Putamen (tissue), 1 donor: ENCODE data around the gene POLR3A.

Experiments
- DNase-seq: peaks from one replicate; pipeline ENCODE4 v3.0.0-alpha.2; 2016; ENCODE audit warnings: low spot score

The POLR3A gene

DNA sequence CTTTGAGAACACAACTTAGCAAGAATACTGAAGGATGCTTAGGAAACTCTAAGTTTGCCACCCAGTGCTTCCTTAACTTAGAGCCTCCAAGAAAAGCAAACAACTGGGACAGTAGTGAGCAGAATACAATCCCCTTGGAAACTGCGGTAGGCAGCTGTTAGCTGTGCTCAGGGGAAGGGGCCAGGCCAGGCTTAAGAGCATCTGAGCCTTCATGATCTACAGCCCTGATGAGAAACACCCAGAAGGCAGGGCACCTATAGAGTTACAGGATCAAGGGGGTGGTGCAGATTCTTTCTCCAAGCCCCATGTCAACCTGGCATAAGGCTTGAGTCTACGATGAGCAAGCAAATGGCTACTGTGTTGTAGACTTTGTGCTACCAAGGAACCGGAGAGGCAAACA, 51.4 kb downstream of the POLR3A start:
- no peak for DNase-seq

DNA sequence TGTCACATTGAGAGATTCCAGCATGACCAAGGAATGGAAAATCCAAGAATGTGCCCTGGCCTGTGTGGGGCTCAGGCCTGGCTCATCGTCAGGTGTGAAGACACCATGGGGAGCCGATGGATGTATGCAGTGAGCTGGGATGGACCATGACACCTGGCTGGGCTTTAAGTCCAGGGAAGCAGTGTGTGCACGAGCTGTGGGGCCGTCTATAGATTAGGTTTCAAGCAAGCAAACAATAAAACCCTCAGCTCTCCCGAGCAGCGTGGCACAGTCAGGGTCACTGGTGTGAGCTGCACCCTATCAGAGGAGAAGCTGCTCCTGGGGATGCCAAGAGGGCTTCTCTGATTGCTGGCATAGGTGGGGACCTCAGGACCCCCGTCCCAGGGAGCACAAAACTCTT, 52.3 kb downstream of the POLR3A start:
- DNase-seq: no peak

DNA sequence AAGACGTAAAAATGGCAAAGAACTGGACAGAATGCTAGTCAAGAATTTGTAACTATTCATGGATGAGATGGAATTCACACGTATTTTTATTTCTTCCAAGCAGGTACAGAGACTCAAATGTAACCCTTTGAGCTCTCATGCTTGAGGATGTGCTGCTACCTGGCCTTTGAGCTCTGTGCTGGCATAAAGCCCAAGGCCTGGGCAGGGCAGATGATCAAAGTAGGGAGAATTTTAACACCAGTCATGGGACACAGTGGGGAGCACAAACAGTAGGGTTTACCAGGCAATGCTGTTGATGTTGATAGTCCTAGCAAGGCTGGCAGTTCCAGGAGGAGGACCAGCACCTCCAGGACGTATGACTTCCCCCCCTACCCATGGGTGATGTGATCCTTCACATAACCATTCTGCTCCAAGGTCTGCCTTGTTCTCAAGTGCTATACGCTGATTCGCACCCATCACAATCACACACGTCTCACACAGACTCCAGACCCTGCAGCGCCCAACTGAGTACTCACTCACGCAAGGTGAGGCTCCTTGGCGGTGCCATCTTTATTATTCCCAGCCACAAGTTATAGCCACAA, 54.1 kb downstream of the POLR3A start:
- DNase-seq: no peak

DNA sequence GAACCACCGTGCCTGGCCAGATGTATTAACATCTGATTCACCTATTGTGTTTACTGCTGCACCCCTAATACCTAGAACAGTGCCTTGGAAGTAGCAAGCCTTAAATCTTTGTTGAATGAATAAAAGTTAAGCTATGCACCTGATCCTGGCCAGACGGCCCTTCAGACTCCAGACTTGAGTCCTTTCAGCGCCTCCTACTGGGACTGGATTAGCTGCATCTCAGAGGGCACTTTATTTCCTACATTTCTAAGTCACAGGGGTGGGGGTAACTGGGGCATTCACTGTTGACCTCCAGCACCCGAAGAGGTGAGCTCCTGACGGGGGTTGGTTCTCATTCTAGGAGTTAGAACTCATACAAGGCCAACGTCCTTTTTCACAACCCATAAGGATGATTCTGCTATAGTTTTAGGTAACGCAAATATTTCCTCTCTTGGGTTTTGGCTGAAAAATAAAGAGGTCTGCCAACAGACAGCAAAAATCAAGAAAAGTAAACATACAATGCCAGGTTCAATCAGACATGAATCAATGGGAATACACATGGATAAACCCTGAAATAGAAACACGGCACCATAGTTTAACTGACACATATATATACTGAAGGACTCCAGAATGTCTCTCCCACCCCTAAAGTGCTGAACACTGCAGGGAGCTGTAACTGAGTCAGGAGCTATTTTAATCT, 54.8 kb downstream of the POLR3A start:
- no peak for DNase-seq

DNA sequence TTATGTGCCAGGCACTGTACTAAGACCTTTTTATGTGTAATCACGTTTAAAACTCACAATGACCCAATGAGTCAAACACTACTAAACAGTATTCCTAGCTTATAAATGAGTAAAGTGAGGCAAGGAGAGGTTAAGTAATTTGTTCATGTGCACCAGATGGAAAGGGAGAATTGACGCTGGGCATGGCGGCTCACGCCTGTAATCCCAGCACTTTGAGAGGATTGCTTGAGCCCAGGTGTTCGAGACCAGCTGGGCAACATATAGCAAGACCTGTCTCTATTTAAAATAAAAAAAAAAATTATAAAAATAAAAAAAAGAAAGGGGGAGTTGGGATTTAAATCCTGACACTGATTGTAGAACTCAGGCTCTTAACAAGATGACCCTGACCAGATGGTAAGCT, 56.0 kb downstream of the POLR3A start:
- DNase-seq: no peak

DNA sequence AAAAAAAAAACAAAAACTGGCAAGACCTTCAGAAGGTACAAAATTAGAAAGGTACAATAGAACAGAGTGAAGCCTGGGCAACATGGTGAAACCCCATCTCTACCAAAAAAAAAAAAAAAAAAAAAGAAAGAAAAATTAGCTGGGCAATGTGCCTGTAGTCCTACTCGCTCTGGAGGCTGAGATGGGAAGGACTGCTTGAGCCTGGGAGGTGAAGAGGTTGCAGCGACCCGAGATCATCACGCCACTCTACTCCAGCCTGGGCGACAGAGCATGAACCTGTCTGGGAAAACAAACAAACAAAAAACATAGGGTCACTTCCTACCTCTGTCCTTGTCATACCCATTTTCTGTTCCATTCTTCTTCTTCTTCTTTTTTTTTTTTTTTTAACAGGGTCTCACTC, 57.2 kb downstream of the POLR3A start:
- DNase-seq: no peak

DNA sequence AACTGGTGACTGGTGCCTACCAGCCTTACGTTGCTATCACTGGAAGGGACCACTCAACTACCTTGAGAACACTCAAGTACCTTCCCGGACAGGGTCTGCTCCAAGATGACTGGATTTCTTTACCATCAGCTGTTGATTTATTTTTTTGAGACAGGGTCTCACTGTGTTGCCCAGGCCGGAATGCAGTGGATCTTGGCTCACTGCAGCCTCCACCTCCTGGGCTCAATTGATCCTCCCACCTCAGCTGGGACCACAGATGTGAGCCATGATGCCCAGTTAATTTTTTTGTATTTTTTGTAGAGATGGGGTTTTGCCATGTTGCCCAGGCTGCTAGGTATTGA, 57.5 kb downstream of the POLR3A start:
- no peak for DNase-seq

DNA sequence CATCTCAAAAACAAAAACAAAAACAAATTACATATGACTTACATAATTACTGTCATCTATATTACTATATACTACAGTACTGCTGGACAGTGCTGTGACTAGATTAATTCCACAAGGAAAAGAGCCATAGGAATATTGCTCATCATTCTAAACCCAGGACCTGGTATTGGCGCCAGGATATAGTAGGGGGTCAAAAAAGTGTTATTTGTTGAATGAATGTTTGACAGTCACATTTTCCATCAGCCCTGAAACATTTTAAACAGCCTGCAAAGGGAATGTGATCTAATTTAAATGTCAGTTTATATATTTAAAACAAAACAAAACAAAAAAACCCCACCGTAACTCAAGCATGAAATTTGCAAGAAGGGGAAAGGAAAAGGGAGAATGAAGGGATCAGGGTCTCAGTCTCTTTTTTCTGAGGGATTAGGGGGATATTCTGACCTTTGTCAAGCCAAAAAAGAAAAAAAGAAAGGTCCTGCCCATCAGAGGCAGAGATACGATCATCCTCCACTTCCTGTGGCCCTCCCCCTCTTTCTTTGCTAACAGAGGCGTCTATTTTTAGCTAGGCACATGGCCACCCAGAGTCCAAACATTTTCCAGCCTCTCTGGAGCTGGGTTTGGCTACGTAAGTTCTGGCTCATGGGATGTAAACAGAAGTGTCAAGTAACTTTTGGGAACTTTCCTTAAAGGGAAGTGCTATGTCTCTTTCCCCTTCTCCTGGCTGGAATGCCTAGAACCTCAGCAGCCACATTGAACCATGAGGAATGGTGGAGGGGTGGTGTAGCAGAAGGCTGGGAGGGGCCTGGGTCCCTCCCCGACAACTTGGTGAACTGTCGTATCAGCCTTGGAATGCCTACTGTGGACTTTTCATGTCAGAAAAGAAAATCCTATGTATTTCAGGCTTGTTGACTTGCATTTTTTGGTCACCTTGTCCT, 58.2 kb downstream of the POLR3A start:
- DNase-seq: no peak

DNA sequence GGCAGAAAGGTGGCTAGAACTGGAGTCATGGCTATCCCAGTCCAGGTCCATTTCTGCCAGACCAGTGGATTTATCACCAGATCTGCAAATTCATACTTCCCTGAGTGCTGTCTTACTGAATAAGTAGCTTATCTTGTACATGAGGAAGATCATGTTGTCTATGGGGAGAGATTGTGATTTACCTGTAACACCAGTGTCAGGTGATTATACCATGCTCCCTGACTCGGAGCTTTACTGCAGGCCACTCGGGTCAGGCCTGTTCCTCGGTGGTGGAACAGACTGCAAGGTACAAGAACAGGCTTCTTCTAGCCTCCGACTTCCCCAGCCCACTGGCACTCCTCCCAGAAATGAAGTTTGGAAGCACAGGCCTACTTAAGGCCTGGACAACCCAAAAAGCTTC, 60.2 kb downstream of the POLR3A start:
- no peak for DNase-seq

DNA sequence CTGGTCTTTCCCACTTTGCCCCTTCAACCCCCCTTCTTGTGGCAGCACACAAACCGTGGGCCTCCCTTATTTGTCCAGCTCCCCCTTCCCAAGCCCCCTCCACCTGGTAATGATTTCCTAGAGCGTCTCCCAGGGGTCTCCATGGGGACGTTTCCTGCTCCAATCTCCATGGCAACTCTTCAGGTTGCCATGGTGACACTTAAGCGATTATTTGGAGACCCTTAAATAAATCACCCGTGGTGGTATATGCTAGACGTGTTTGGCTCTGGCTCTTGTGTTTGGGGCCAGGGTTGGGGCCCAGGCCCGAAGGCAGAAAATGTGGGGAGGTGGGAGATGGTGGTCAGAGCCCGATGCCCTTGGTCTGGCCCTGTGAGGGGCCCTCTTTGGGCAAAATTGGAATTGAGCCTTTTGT, 61.7 kb downstream of the POLR3A start:
- DNase-seq: no peak

DNA sequence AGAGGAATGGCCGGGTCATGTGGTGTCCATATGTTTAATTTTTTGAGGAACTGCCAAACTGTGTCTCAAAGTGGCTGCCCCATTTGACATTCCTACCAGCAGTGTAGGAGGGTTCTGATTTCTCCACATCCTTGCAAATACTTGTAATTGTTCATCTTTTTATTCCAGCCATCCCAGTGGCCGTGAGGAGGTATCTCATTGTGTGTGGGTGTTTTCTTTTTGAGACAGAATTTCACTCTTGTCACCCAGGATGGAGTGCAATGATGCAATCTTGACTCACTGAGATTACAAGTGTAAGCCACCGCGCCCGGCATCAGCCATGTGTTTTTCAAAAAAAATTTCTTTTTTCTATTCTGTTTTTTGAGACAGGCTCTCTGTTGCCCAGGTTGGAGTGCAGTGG, 64.0 kb downstream of the POLR3A start:
- DNase-seq: no peak

DNA sequence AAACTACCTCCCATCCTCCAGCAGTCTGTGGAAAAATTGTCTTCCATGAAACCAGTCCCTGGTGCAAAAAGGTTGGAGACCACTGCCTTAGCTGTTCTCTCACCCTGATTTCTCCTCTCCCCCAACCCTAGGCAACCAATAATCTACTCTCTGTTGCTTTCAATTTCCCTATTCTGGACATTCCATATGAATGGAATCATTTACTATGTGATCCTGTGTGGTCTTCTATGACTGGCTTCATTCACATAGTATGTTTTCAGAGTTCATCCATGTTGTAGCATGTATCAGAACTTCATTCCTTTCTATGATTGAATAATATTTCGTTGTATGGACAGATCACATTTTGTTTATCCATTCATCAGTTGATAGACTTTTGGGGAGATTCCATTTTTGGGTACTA, 64.5 kb downstream of the POLR3A start:
- no peak for DNase-seq

DNA sequence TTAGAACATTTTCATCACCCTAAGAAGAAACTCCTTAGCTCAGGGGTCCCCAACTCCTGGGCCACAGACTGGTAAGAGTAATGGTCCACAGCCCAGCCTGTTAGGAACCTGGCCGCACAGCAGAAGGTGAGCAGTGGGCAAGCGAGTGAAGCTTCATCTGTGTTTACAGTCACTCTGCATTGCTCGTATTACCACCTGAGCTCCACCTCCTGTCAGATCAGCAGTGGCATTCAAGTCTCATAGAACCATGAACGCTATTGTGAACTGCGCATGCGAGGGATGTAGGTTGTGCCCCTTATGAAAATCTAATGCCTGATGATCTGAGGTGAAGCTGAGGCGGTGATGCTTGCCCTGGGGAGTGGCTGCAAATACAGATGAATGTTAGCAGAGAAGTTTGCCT, 65.4 kb downstream of the POLR3A start:
- DNase-seq: no peak

DNA sequence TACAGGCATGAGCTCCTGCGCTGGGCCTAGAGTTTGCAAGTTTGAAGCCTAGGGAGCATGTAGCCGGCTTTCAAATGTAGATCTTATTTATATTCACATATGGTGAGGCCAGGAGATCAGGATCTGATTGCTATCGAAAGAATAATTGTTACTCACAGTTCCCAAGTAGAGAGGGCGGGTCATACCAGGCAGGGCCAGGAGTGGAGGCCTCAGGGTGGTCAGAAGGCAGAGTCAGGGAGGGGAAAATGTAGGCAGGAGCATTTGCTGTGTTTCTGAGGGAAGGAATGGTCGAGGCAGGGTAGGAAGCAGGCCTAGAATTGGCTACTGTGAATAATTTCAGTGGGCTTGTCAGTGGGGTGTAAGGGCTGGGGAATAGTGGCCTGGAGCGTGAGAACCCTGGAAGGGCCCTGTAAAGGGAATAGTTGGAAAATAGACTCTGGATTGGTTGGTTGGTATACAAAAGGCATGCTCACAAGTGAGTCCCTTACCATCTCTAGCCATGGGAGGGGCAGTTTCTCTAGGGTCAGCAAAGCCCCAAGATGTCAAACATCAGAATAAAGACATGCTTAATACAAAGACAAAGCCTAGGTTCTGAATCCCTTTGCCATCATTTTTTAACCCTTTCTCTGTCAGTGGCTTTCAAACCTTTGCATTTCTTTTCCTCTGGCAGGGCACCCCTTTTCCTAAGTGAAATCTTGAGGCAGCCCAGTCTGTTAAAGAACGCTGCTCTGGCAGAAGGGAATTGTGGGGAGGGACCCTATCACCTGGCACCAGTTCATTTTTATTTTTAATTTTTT, 66.8 kb downstream of the POLR3A start:
- no peak for DNase-seq

DNA sequence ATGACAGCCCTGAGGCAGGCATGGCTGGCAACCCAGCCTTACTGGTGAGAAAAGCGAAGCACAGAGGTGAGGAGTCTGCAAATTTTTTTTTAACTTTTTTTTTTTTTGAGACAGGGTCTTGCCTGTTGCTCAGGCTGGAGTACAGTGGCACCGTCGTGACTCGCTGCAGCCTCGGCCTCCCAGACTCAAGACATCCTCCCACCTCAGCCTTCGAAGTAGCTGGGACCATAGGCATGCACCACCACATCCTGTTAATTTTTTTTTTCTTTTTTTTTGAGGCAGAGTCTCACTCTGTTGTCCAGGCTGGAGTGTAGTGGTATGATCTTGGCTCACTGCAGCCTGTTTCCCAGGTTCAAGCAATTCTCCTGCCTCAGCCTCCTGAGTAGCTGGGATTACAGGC, 67.6 kb downstream of the POLR3A start:
- DNase-seq: no peak

DNA sequence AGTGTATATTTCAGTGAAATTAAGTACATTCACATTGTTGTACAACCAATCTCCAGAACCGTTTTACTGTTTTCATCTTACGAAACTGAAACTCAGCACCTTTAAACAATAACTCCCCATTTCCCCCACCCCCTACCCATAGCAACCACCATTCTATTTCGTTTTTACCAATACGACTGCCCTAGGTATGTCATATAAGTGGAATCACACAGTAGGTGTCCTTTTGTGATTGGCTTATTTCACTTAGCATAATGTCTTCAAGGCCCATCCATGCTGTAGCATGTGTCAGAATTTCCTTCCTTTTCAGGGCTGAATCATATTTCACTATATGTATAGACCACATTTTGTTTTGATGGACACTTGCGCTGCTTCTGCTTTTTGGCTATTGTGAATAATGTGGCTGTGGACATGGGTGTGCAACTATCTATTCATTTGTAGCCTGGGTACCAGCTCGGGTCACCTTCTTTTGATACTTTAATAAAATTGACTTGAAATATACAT, 68.4 kb downstream of the POLR3A start:
- DNase-seq: no peak

DNA sequence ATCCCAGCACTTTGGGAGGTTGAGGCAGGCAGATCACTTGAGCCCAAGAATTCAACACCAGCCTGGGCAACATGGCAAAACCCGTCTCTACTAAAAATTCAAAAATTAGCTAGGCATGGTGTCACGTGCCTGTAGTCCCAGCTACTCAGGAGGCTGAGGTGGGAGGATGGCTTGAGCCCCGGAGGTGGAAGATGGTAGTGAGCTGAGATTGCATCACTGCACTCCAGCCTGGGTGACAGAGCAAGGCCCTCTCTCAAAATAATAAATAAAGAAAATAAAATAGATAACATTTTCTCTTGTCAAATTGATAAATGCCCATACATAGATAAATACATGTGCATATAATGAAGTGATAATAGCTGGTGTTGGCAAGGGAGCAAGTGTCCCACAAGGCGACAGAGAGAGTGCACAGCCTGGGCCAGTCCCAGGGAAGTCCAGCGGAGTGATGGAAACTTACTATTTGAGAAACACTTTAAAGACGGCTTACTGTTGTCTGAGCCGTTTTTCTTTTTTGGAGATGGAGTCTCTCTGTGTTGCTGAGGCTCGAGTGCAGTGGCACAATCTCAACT, 69.3 kb downstream of the POLR3A start:
- no peak for DNase-seq

DNA sequence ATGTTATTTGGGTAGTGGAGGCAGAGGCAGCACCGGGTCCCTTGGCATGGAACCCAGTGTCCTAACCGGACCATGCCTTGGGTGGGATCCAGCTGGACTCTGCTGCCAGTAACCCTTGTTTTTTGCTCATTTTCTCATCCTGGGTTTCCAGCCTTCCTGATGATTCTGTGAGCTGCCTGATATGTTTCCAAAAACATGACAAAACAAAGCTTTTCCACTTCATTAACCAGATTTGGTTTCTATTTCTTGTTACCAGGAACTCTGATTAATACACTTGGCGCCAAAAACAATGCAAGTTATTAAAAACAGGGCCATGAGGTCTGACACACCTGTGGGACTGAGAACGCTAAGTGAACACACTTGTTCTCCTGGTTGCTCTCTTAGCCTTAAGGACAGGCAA, 69.9 kb downstream of the POLR3A start:
- DNase-seq: no peak

DNA sequence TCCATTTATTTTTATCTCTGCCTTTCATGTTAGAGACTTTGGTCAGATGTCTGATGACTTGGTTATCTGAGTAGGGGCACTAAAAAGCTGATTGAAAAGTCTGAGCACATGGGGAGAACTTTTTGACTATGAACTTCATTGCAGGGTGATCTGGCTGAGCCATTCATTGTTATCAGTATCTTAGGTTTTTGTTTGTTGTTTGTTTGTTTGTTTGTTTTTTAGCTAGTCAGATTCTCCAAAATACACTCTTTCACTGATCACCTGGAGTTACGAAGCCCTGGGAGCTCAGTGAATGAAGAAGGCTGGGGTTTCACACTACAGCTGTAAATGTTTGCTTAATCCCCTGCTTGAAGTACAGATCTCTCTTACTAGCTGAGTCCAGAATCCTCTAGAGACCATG, 74.2 kb downstream of the POLR3A start:
- DNase-seq: no peak

DNA sequence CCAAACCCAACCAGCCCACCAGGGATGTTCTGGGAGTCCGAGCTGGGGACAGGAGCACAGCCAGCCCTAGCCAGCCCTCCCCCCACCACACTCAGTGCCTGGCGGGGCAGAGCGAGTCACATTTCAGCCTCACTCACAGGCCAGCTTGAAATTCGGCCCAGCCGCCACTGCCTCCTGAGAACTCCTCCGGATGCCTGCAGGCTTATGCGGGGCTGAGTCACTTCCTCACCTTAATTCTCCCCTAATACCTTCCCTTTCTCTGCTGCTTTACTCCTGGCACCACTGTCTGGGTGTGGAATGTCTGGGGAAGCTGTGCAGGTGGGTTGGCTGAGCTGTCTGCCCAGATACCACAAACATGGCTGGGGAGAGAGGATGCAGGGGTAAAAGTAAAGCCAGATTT, 80.1 kb downstream of the POLR3A start:
- no peak for DNase-seq

DNA sequence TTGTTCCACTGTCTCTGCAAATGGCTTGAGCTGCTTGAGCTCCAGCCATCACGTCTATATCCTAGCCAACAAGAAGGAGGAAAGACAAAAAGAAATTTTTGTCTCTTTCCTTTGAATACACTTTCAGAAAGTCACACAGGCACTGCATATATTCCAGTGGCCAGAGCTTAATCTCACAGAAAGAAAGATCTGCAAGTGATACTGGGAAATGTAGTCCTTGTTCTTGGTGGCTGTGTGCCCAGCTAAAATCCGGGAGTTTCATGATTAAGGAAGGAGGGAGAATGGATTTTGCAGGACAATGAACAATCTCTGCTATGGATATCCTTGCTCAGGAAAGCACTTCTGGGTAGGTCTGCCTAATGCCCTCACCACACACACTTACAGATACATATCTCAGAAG, 83.2 kb downstream of the POLR3A start:
- no peak for DNase-seq

DNA sequence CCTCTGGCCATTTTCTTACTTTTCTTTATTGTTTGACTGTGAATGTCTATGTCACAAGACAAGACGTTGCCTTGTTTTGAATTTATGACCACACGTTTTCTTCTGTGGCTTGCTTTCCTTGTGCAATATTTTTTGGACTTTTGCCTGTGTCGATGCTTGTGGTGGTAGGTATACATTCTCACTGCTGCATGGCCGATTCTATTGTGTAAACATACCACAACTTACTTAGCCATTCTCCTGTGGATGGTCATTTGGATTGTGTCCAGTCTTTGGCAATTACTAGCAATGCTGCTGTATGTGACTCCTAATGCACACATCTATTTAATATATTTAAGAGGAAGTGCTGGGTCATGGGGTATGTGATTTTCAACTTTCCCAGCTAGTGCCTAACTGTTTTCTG, 84.8 kb downstream of the POLR3A start:
- DNase-seq: no peak
